ENCODE data around the gene VILL. TPM values are rescaled to one million over a fixed set of nuclear protein-coding genes. Genes with fewer than 3 reads are reported as not detected.
"Not testable (repeated sequence)": the region's sequence is repeated elsewhere in the genome, so short reads cannot be mapped to it uniquely, and the experiment has no call there.

The VILL gene
- total RNA-seq, 4 donors from 2014 or later, result 1.8 to 18.7 (median 6.3) TPM

DNA sequence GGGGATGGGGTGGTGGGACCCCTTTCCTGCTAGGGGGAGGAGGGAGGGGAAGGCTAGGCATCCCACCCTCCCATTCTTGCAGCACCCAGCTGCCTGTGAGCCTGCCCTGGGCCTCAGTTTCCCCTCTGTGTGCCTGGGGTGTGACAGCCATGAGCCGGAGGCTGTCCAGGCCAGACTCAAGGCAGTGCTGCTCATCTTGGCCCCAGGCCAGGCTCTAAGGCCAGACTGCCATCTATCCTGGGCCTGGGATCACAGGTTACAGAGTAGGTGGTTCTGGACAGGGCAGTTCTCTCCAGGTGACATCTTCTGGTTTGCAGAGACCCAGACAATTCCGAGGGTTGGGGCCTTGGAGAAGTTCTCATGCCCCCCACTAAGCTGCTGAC, 3.3 kb upstream of the VILL start:
- no peak overlapping the region for H3K27ac ChIP-seq

DNA sequence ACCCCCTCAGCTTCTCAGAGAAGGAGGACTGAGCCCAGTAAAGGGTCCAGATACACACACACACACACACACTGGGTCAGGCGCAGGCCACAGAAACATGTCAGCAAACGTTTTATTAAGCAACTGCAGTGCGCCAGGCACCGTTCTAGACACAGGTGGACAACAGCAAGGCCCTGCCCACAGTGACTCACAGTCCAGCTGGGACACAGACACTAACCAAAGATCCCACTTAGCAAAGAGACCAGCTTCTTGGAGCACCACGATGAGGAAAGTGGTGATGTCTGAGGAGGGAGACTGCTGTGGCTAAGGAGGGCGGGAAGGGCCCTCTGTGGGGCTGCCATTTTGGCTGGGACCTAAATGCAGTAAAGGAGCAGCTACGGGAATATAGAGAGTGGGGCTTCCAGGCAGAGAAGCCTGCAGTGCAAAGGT, 2.8 kb upstream of the VILL start:
- H3K36me3 ChIP-seq, result no peaks in the 10 kb centered on the region
- no peaks in the 10 kb centered on the region for H3K27me3 ChIP-seq
- no peak for DNase-seq
- H3K4me1 ChIP-seq, result no peaks in the 10 kb centered on the region
- H3K4me3 ChIP-seq, result no peak overlapping the region
- no peaks in the 10 kb centered on the region for H3K9me3 ChIP-seq
- intact Hi-C loops (cut with DNase I; ENCODE audit: low total_unique reads), result no loop called here
- TF ChIP-seq, protein P1, sequence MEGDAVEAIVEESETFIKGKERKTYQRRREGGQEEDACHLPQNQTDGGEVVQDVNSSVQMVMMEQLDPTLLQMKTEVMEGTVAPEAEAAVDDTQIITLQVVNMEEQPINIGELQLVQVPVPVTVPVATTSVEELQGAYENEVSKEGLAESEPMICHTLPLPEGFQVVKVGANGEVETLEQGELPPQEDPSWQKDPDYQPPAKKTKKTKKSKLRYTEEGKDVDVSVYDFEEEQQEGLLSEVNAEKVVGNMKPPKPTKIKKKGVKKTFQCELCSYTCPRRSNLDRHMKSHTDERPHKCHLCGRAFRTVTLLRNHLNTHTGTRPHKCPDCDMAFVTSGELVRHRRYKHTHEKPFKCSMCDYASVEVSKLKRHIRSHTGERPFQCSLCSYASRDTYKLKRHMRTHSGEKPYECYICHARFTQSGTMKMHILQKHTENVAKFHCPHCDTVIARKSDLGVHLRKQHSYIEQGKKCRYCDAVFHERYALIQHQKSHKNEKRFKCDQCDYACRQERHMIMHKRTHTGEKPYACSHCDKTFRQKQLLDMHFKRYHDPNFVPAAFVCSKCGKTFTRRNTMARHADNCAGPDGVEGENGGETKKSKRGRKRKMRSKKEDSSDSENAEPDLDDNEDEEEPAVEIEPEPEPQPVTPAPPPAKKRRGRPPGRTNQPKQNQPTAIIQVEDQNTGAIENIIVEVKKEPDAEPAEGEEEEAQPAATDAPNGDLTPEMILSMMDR (IDR thresholded peaks at IDR 0.05), result no peak
- no peak for TF ChIP-seq POLR2A (IDR thresholded peaks at IDR 0.05)
- H3K27ac ChIP-seq, result no peak overlapping the region

More for the DNA sequence above, 3.3 kb upstream of the VILL start:
- no peak for DNase-seq
- Histone ChIP-seq H3K4me3 (no peak overlapping the region), H3K9me3 (no peaks in the 10 kb centered on the region), H3K27me3 (no peaks in the 10 kb centered on the region), H3K4me1 (no peaks in the 10 kb centered on the region), H3K36me3 (no peaks in the 10 kb centered on the region)
- intact Hi-C loops (cut with DNase I; ENCODE audit: low total_unique reads), result no loop called here
- TF ChIP-seq, protein P1 (IDR thresholded peaks at IDR 0.05), result no peak
- TF ChIP-seq POLR2A (IDR thresholded peaks at IDR 0.05), result no peak

DNA sequence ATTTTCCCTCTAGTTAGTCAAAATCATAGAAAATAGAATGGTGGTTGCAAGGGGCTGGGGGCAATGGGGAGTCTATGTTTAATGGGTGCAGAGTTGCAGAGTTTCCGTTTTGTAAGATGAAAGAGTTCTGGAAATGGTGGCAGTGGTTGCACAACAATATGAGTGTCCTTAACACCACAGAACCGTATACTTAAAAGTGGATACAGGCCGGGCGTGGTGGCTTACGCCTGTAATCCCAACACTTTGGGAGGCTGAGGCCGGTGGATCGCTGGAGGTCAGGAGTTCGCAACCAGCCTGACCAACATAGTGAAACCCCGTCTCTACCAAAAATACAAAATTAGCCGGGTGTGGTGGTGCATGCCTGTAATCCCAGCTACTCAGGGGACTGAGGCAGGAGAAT, 2.2 kb upstream of the VILL start:
- DNase-seq; H3K27me3 ChIP-seq; H3K4me1 ChIP-seq; H3K4me3 ChIP-seq; H3K9me3 ChIP-seq; H3K27ac ChIP-seq; H3K36me3 ChIP-seq; intact Hi-C loops (cut with DNase I; ENCODE audit: low total_unique reads): not testable (repeated sequence)

DNA sequence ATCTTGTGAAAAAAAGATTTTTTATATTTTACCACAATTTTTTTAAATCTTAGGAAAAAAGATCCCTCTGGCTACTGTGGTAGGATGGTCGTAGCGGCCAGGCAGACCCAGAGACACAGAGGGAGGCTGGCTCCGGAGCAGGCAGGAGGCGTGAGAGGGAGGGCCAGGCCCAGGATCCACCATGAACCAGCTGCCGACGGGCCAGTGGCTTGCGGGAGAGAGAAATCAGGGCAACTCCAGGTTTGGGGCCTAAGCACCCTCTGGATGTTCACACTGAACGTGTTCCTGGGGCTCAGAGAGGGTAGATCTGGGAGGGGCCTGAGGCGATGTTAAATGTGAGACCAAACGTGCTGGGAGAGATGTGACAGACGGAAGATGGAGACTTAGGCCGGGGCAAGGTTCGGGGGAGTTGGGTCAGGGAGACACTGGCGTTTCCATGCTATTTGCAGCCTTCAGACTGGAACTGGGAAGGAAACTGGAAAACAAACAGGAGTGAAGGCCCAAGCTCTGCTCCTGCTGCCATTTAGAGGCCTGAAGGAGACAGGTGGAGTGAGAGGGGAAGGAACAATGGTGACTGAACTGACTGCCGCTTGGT, 1.6 kb upstream of the VILL start:
- DNase-seq, result peak in 1 of 2 donors; percentile 6
- no peaks in the 10 kb centered on the region for H3K36me3 ChIP-seq
- H3K27ac ChIP-seq, result no peak overlapping the region
- intact Hi-C loops (cut with DNase I; ENCODE audit: low total_unique reads), result no loop called here
- no peak for TF ChIP-seq POLR2A (IDR thresholded peaks at IDR 0.05)
- TF ChIP-seq, protein P1 (IDR thresholded peaks at IDR 0.05), result no peak
- H3K27me3 ChIP-seq, result no peaks in the 10 kb centered on the region
- no peak overlapping the region for H3K4me3 ChIP-seq
- H3K9me3 ChIP-seq, result no peaks in the 10 kb centered on the region
- no peaks in the 10 kb centered on the region for H3K4me1 ChIP-seq

DNA sequence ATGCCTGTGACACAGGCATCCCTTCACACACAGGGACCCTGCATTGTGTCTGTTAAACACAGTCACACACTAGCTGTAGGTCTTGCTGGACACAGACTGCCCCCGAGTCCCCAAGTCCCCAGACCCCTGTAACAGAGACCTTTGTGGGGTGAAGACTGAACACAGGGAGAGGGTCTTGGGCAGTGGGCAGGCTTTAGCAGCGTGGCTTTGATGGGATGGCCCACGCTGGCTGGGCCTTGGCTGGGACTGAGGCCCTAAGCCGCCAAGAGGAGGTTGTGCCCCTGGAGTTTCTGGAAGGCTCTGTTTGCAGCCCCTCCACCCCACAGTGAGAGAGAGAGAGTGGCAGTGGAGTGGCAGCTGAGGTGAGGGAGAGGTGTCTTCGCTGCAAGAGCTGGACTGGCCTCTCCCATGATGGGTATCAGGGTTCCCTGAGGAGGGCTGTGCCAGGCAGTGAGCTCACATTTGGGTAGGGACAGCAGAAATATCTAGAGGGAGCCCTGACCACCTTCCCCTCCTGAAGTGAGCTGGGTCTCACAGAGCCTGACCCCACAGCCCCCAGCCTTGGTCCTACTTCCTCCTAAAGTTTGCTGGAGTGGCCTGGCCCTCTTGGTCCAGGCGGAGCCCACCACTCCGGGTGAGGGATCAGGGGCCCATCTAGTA, 635 bp upstream of the VILL start:
- TF ChIP-seq, protein P1 (IDR thresholded peaks at IDR 0.05), result no peak
- TF ChIP-seq POLR2A (IDR thresholded peaks at IDR 0.05), result no peak
- Histone ChIP-seq H3K27ac (no peak overlapping the region), H3K36me3 (no peaks in the 10 kb centered on the region), H3K9me3 (no peaks in the 10 kb centered on the region), H3K4me3 (no peak overlapping the region), H3K4me1 (peaks cover 0 to 5% of the 10 kb centered on the region in 2 donors), H3K27me3 (no peaks in the 10 kb centered on the region)
- intact Hi-C loops (cut with DNase I; ENCODE audit: low total_unique reads), result no loop called here
- DNase-seq, result peak in 1 of 2 donors; percentile 4
